ENCODE results near the gene CENPB.

CENPB gene

GRCh38 chr20:3766422-3767109 is 20.0 kb downstream of the CENPB start:
- DNase-seq (ENCODE audit: low read depth) = no peak

GRCh38 chr20:3765171-3765882 is 21.2 kb downstream of the CENPB start:
- no peak for DNase-seq (ENCODE audit: low read depth)

GRCh38 chr20:3764659-3765058 is 21.9 kb downstream of the CENPB start:
- no peak for DNase-seq (ENCODE audit: low read depth)

- no peak for DNase-seq (ENCODE audit: low read depth)
Observed at GRCh38 chr20:3763671-3764601, 22.6 kb downstream of the CENPB start.

GRCh38 chr20:3760655-3761348 is 25.7 kb downstream of the CENPB start:
- peak; percentile 16 for DNase-seq (ENCODE audit: low read depth)

GRCh38 chr20:3759884-3760283 is 26.7 kb downstream of the CENPB start:
- DNase-seq (ENCODE audit: low read depth) = no peak

- no peak for DNase-seq (ENCODE audit: low read depth)
Observed at GRCh38 chr20:3759316-3759823, 27.2 kb downstream of the CENPB start.

- no peak for DNase-seq (ENCODE audit: low read depth)
Observed at GRCh38 chr20:3758566-3758965, 28.0 kb downstream of the CENPB start.

GRCh38 chr20:3757268-3757667 is 29.3 kb downstream of the CENPB start:
- peak; percentile 46 for DNase-seq (ENCODE audit: low read depth)

- no peak for DNase-seq (ENCODE audit: low read depth)
Observed at GRCh38 chr20:3755814-3756480, 30.6 kb downstream of the CENPB start.

GRCh38 chr20:3755269-3755668 is 31.3 kb downstream of the CENPB start:
- no peak for DNase-seq (ENCODE audit: low read depth)

GRCh38 chr20:3754276-3754630 is 32.3 kb downstream of the CENPB start:
- DNase-seq (ENCODE audit: low read depth) = no peak

- DNase-seq (ENCODE audit: low read depth) = no peak
Observed at GRCh38 chr20:3753501-3754275, 32.9 kb downstream of the CENPB start.

- peak; percentile 64 for DNase-seq (ENCODE audit: low read depth)
Observed at GRCh38 chr20:3753098-3753497, 33.4 kb downstream of the CENPB start.

- no peak for DNase-seq (ENCODE audit: low read depth)
Observed at GRCh38 chr20:3752386-3752759, 34.2 kb downstream of the CENPB start.

- DNase-seq (ENCODE audit: low read depth) = no peak
Observed at GRCh38 chr20:3751675-3752385, 34.7 kb downstream of the CENPB start.

GRCh38 chr20:3751305-3751674 is 35.2 kb downstream of the CENPB start:
- DNase-seq (ENCODE audit: low read depth) = no peak

- no peak for DNase-seq (ENCODE audit: low read depth)
Observed at GRCh38 chr20:3749689-3750531, 36.6 kb downstream of the CENPB start.

GRCh38 chr20:3749087-3749688 is 37.4 kb downstream of the CENPB start:
- no peak for DNase-seq (ENCODE audit: low read depth)
